A549 treated with AZD9567 at 1 μM for 4 hours (cell line): ENCODE data around the gene LRRC73. TPM values are rescaled to one million over a fixed set of nuclear protein-coding genes. Genes with fewer than 3 reads are reported as not detected.

Experiments
- total RNA-seq: library from RNA; stranded (reverse); fragments of 200-300 nt; extraction: Qiagen RNA extraction; gene quantifications from 5 replicates; pipeline ENCODE4 v1.2.3, GENCODE V29; 2022; ENCODE audit not compliant: insufficient read depth

Gene LRRC73
- 1.2 to 1.3 TPM (median 1.3 TPM) in 5 replicates for total RNA-seq

DNA sequence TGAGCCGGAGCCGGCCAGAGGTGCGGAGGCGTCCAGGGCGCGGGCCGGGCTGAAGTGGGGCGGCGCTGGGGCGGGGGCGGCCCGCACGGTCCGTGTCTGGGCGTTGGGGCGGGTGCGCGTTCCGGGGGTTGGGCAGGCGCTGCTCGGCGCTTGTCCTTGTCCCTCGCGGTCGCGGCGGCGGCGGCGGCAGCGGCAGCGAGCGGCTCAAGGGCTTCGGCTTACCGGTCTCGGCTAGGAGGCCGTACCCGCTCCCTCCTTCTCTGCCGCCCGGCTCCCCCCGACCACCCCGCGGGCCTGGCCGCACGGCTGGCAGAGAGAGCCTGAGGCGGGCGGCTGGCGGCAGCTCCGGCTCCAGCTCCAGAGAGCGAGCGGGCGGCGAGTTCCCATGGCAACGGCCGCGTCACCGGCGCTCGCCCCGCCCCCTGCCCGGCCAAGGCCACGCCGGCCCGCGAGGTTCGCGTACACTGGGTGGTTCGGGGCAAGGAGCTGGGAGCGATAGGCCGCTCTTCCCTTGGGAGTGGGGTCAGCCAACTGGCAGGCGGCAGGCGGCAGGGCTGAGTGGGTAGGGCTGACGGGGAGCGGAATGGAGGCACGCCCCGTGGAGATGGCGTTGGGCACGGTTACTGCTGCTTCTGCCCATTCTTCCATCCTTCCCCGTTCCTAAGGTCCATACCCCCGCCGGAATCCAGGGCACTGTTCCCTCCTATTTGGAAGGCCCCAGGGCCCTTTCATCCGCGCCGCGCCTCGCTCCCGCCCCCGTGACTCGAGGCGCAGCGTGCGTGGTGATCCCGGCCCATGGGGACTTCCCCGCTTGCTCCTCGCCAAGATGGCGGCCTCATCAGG lies at the start of gene LRRC73:
Gene LRRC73 (minus strand): TSS at position 363 of the 843 bp plus-strand sequence. CDS start 561 bp downstream, outside the sequence.

DNA sequence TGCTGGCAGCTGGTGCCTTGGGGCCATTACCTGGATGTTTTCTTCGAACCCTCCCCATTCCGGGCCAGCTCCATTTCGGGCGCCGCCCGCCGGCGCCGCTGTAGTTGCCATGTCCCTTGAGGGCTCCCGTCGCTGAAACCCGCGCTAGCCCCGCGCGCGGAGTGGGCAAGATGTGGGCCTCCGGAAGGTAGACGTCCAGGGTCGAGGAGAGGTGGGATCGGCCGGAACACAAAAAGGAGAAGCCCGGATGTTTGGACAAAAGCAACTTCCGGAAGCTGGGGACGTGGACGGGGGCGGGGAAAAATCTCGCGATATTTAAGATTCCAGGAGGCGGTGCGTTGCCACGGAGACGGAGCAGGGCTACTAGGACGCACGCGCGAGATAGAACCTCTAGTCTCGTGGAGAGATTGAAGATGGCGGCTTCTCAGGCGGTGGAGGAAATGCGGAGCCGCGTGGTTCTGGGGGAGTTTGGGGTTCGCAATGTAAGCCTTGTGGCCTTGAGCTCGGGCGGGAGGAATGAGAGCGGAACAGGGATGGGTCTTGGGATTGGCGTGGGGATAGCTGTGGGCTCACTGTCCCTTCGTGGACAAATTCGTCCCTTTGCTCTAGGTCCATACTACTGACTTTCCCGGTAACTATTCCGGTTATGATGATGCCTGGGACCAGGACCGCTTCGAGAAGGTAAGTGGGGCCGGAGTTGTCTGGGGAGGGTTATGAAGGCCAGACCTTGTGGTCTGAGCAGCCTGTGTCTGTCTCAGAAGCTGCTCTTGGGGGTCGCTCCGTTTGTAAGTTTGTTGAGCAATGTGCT lies 6.8 kb upstream of the LRRC73 start, which contains the start of the genes POLR1C and YIPF3:
Gene POLR1C (plus strand): TSS at position 393 of the 808 bp plus-strand sequence. CDS start 21 bp downstream, at position 414.
Gene YIPF3 (minus strand): TSS at position 230 of the 808 bp plus-strand sequence. CDS start 119 bp downstream, at position 111.

DNA sequence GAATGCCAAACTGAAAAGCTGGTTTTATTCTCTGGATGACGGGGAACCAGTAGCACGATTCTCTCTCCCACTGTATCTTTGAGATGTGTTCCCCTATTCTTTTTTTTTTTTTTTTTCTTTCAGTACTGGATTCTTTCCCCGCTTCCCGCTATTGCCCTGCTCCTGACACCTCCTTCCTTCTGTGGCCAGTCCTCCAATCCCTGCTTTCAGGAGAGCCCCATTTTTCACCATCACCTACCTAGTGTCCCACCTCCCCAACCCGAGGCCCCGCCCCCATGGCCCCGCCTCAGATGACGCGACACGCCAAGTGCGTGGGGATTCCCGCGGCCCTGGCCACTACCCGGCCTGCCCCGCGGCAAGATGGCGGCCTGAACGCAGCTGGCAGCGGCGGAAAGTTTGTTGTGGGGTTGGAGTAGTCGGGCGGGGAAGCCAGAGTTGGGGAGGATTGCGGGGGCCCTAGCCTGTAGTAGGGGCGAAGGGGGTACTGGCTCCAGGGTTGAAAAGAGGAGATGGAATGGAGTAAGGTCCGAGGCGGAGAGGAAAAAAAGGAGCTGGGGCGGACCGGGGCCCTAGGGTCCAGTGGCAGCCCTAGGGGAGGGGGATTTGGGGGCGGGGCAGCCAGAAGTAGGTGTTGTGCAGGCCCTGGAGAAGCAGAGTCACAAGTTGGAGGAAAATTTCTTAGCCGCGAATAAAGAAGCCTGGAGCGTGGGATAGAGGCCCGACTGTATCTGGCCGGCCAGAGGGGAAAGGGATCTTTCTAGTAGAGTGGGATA lies 32.7 kb downstream of the LRRC73 start, which contains the start of gene TJAP1:
Gene TJAP1 (plus strand): TSS at position 336 of the 773 bp plus-strand sequence. CDS start 21,432 bp downstream, outside the sequence.

Other genes starting within 250 kb of the LRRC73 start
- gene SLC22A7, start 212.1 kb downstream of the LRRC73 start, total RNA-seq: not detected in 5 replicates
- 0.23 to 0.57 TPM (median 0.53 TPM) in 4 of 5 replicates, not detected in the other for gene CRIP3, start 201.5 kb downstream of the LRRC73 start, total RNA-seq
- 3.8 to 6.6 TPM (median 5.2 TPM) in 5 replicates for gene ZNF318, start 140.7 kb downstream of the LRRC73 start, total RNA-seq
- 6.2 to 13.7 TPM (median 11.3 TPM) in 5 replicates for gene ABCC10, start 82.8 kb downstream of the LRRC73 start, total RNA-seq
- gene DLK2, start 54.8 kb downstream of the LRRC73 start, total RNA-seq: 7.8 to 9.6 TPM (median 8.6 TPM) in 5 replicates
- 11.3 to 19.9 TPM (median 19.1 TPM) in 5 replicates for gene TJAP1, start 32.8 kb downstream of the LRRC73 start, total RNA-seq
- gene YIPF3, start 6.6 kb upstream of the LRRC73 start, total RNA-seq: 61.8 to 74.1 TPM (median 71.6 TPM) in 5 replicates
- 50.2 to 91.7 TPM (median 51.9 TPM) in 5 replicates for gene POLR1C, start 6.7 kb upstream of the LRRC73 start, total RNA-seq
- gene XPO5, start 65.7 kb upstream of the LRRC73 start, total RNA-seq: 26.8 to 30.6 TPM (median 29.0 TPM) in 5 replicates
- 7.4 to 11.1 TPM (median 10.1 TPM) in 5 replicates for gene POLH, start 65.8 kb upstream of the LRRC73 start, total RNA-seq
- gene GTPBP2, start 118.9 kb upstream of the LRRC73 start, total RNA-seq: 13.0 to 21.2 TPM (median 19.4 TPM) in 5 replicates
- 25.7 to 38.6 TPM (median 38.2 TPM) in 5 replicates for gene MAD2L1BP, start 125.5 kb upstream of the LRRC73 start, total RNA-seq
- gene RSPH9, start 134.7 kb upstream of the LRRC73 start, total RNA-seq: 0.19 to 0.30 TPM (median 0.23 TPM) in 4 of 5 replicates, not detected in the other
- 45.0 to 48.9 TPM (median 47.7 TPM) in 5 replicates for gene MRPS18A, start 177.4 kb upstream of the LRRC73 start, total RNA-seq